HEK293 (cell line): Measurements from ENCODE around the gene DIDO1.

ENCODE experiments used
- CTCF ChIA-PET: fragments of 350-600 bp; formaldehyde crosslinking; extraction: SDS; loops from one replicate; lab custom pipeline; 2021; ENCODE audit warnings: antibody characterized with exemption; lab: Yijun Ruan, JAX
- POLR2A ChIA-PET: fragments of 300-600 bp; formaldehyde crosslinking; extraction: SDS; loops from one replicate; lab custom pipeline; 2020; ENCODE audit warnings: antibody characterized with exemption, inconsistent platforms; lab: Yijun Ruan, JAX
- H3K27ac ChIP-seq: fragments of 200-500 bp; sonication (Bioruptor generic); 2 replicates; pipeline ENCODE4 v1.5.1; 2014; ENCODE audit warnings: low read depth, low read length, control low read depth, inconsistent platforms; ENCODE audit errors: extremely low read depth
- H3K36me3 ChIP-seq, 2 experiments: fragments of 200-500 bp in 1 of 2; sonication (Bioruptor generic) in 1 of 2; 1 replicate in 1 of 2; 2 replicates in 1 of 2; pipeline ENCODE4 v1.5.1; 2014 to 2017; ENCODE audit warnings: inconsistent platforms in 2 of 2, low read length in 2 of 2; ENCODE audit not compliant: control insufficient read depth in 2 of 2, insufficient read depth in 1 of 2
- H3K4me1 ChIP-seq: fragments of 200-500 bp; sonication (Bioruptor generic); 2 replicates; pipeline ENCODE4 v1.5.1; 2014; ENCODE audit warnings: mild to moderate bottlenecking, low read length, inconsistent platforms; ENCODE audit not compliant: control insufficient read depth, insufficient read depth
- H3K4me3 ChIP-seq: 2 replicates; pipeline ENCODE4 v1.5.1; 2011; ENCODE audit warnings: low read depth, mild to moderate bottlenecking, control low read depth, low read length, moderate library complexity
- H3K9me3 ChIP-seq: fragments of 200-500 bp; sonication (Bioruptor generic); 2 replicates; pipeline ENCODE4 v1.5.1; 2014; ENCODE audit warnings: low read depth, low read length, inconsistent platforms; ENCODE audit not compliant: control insufficient read depth, insufficient read depth
- HOXC10 ChIP-seq: sonication (generic); formaldehyde crosslinking; IDR thresholded peaks from 2 replicates; pipeline ENCODE4 v1.8.1; 2023; ENCODE audit warnings: mild to moderate bottlenecking, missing genetic modification reagents
- KLF8 ChIP-seq: fragments of 450-650 bp; formaldehyde crosslinking; IDR thresholded peaks from 2 replicates; pipeline ENCODE4 v1.5.1; 2016; ENCODE audit warnings: missing biosample characterization, missing genetic modification characterization
- MZF1 ChIP-seq: fragments of 450-650 bp; formaldehyde crosslinking; IDR thresholded peaks from 2 replicates; pipeline ENCODE4 v1.5.1; 2017; ENCODE audit warnings: missing biosample characterization, missing genetic modification characterization, borderline replicate concordance
- PRDM4 ChIP-seq: fragments of 450-650 bp; formaldehyde crosslinking; IDR thresholded peaks from 2 replicates; pipeline ENCODE4 v1.5.1; 2017; ENCODE audit warnings: missing biosample characterization, missing genetic modification characterization
- SP3 ChIP-seq: fragments of 450-650 bp; formaldehyde crosslinking; IDR thresholded peaks from 2 replicates; pipeline ENCODE4 v1.5.1; 2016; ENCODE audit warnings: missing biosample characterization, missing genetic modification characterization
- ZBTB44 ChIP-seq: fragments of 450-650 bp; IDR thresholded peaks from 2 replicates; pipeline ENCODE4 v1.5.1; 2018; ENCODE audit warnings: missing biosample characterization, mild to moderate bottlenecking, missing genetic modification characterization
- ZBTB49 ChIP-seq: fragments of 450-650 bp; formaldehyde crosslinking; IDR thresholded peaks from 2 replicates; pipeline ENCODE4 v1.5.1; 2016; ENCODE audit warnings: missing biosample characterization, missing genetic modification characterization, low read depth
- ZNF140 ChIP-seq: fragments of 450-650 bp; formaldehyde crosslinking; IDR thresholded peaks from 2 replicates; pipeline ENCODE4 v1.5.1; 2016; ENCODE audit warnings: missing biosample characterization, missing genetic modification characterization
- ZNF157 ChIP-seq: fragments of 450-650 bp; formaldehyde crosslinking; IDR thresholded peaks from 2 replicates; pipeline ENCODE4 v1.5.1; 2016; ENCODE audit warnings: missing biosample characterization, missing genetic modification characterization
- ZNF169 ChIP-seq: fragments of 450-650 bp; formaldehyde crosslinking; IDR thresholded peaks from 2 replicates; pipeline ENCODE4 v1.5.1; 2016; ENCODE audit warnings: missing biosample characterization, missing genetic modification characterization
- ZNF214 ChIP-seq: fragments of 450-650 bp; formaldehyde crosslinking; IDR thresholded peaks from 2 replicates; pipeline ENCODE4 v1.5.1; 2017; ENCODE audit warnings: missing biosample characterization, mild to moderate bottlenecking, missing genetic modification characterization, borderline replicate concordance
- ZNF23 ChIP-seq: fragments of 450-650 bp; formaldehyde crosslinking; IDR thresholded peaks from 2 replicates; pipeline ENCODE4 v1.5.1; 2016; ENCODE audit warnings: missing biosample characterization, missing genetic modification characterization, borderline replicate concordance
- ZNF248 ChIP-seq: fragments of 450-650 bp; formaldehyde crosslinking; IDR thresholded peaks from 2 replicates; pipeline ENCODE4 v1.5.1; 2017; ENCODE audit warnings: missing biosample characterization, missing genetic modification characterization
- ZNF26 ChIP-seq: fragments of 450-650 bp; formaldehyde crosslinking; IDR thresholded peaks from 2 replicates; pipeline ENCODE4 v1.5.1; 2016; ENCODE audit warnings: missing biosample characterization, missing genetic modification characterization
- ZNF37A ChIP-seq: fragments of 450-650 bp; IDR thresholded peaks from 2 replicates; pipeline ENCODE4 v1.5.1; 2018; ENCODE audit warnings: missing biosample characterization, missing genetic modification characterization
- ZNF555 ChIP-seq: fragments of 450-650 bp; formaldehyde crosslinking; conservative IDR thresholded peaks from 2 replicates; pipeline ENCODE4 v1.5.1; 2017; ENCODE audit warnings: missing biosample characterization, mild to moderate bottlenecking, missing genetic modification characterization, inconsistent platforms
- ZNF560 ChIP-seq: fragments of 450-650 bp; formaldehyde crosslinking; IDR thresholded peaks from 2 replicates; pipeline ENCODE4 v1.5.1; 2017; ENCODE audit warnings: missing biosample characterization, missing genetic modification characterization, borderline replicate concordance
- ZNF621 ChIP-seq: fragments of 450-650 bp; formaldehyde crosslinking; IDR thresholded peaks from 2 replicates; pipeline ENCODE4 v1.5.1; 2017; ENCODE audit warnings: missing biosample characterization, missing genetic modification characterization
- ZNF660 ChIP-seq: fragments of 450-650 bp; IDR thresholded peaks from 2 replicates; pipeline ENCODE4 v1.5.1; 2018; ENCODE audit warnings: missing biosample characterization, mild to moderate bottlenecking, missing genetic modification characterization
- ZNF785 ChIP-seq: fragments of 450-650 bp; formaldehyde crosslinking; IDR thresholded peaks from 2 replicates; pipeline ENCODE4 v1.5.1; 2016; ENCODE audit warnings: missing biosample characterization, missing genetic modification characterization
- TF ChIP-seq, protein P1 (sequence below): fragments of 450-650 bp; formaldehyde crosslinking; IDR thresholded peaks from 2 replicates; pipeline ENCODE4 v1.5.1; 2016; ENCODE audit warnings: missing biosample characterization, missing genetic modification characterization, borderline replicate concordance

DIDO1 gene

GRCh38 chr20:62898093-62898964 lies 28.0 kb downstream of the DIDO1 start (continued):
- TF ChIP-seq ZNF785 (tag by site-specific recombination) (no peak), MZF1 (tag by site-specific recombination) (no peak), ZNF621 (no peak), ZBTB44 (no peak), KLF8 (tag by site-specific recombination) (no peak), ZNF140 (no peak), ZNF660 (tag by site-specific recombination) (no peak)

DNA sequence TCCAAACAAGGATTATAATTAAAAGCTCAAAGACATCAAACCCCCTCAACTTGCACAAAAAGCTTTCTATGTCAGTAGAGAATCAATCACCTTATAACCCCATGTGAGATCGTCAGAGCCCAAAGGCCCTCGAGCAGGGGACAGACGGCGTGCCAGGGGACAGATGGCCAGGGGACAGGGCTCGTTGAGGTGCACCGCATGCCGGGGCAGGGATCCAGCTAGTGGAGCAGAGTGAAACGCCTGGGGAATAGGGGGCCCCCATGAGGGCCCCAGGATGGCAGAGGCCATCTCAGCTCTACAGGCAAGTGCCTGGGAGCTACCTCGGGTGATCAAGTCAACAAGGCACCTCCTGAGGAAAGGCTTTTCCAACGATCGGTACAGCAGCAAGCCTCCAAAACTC lies 28.6 kb downstream of the DIDO1 start:
- Histone ChIP-seq H3K4me3 (no peak overlapping the region), H3K27ac (no peak overlapping the region), H3K36me3 (peaks cover 5 to 68% of the 10 kb centered on the region in 2 experiments; a peak in 2 of 3 replicates), H3K9me3 (no peaks in the 10 kb centered on the region), H3K4me1 (no peaks in the 10 kb centered on the region; the same call in 1 of the 2 replicates)
- POLR2A ChIA-PET: interaction anchor here (0.9 to 1.6 kb wide), 2 partner anchors 10 to 11 kb away, joined by 3 to 4 read pairs; no protein-coding TSS in a partner anchor
- CTCF ChIA-PET: interaction anchor here (0.5 to 3.3 kb wide), 6 partner anchors 10 to 282 kb away, joined by 3 to 15 read pairs (median 3); no protein-coding TSS in a partner anchor
- no peak for TF ChIP-seq PRDM4 (tag by site-specific recombination)
- TF ChIP-seq ZNF26 (tag by site-specific recombination): no peak
- no peak for TF ChIP-seq ZNF555
- no peak for TF ChIP-seq ZNF157 (tag by site-specific recombination)
- no peak for TF ChIP-seq ZNF140
- no peak for TF ChIP-seq ZNF169 (tag by site-specific recombination)
- TF ChIP-seq HOXC10 (CRISPR knock-in tag): no peak
- no peak for TF ChIP-seq SP3
- no peak for TF ChIP-seq ZNF23 (tag by site-specific recombination)
- no peak for TF ChIP-seq ZNF37A (tag by site-specific recombination)
- TF ChIP-seq ZNF560 (tag by site-specific recombination): no peak
- TF ChIP-seq, protein P1, sequence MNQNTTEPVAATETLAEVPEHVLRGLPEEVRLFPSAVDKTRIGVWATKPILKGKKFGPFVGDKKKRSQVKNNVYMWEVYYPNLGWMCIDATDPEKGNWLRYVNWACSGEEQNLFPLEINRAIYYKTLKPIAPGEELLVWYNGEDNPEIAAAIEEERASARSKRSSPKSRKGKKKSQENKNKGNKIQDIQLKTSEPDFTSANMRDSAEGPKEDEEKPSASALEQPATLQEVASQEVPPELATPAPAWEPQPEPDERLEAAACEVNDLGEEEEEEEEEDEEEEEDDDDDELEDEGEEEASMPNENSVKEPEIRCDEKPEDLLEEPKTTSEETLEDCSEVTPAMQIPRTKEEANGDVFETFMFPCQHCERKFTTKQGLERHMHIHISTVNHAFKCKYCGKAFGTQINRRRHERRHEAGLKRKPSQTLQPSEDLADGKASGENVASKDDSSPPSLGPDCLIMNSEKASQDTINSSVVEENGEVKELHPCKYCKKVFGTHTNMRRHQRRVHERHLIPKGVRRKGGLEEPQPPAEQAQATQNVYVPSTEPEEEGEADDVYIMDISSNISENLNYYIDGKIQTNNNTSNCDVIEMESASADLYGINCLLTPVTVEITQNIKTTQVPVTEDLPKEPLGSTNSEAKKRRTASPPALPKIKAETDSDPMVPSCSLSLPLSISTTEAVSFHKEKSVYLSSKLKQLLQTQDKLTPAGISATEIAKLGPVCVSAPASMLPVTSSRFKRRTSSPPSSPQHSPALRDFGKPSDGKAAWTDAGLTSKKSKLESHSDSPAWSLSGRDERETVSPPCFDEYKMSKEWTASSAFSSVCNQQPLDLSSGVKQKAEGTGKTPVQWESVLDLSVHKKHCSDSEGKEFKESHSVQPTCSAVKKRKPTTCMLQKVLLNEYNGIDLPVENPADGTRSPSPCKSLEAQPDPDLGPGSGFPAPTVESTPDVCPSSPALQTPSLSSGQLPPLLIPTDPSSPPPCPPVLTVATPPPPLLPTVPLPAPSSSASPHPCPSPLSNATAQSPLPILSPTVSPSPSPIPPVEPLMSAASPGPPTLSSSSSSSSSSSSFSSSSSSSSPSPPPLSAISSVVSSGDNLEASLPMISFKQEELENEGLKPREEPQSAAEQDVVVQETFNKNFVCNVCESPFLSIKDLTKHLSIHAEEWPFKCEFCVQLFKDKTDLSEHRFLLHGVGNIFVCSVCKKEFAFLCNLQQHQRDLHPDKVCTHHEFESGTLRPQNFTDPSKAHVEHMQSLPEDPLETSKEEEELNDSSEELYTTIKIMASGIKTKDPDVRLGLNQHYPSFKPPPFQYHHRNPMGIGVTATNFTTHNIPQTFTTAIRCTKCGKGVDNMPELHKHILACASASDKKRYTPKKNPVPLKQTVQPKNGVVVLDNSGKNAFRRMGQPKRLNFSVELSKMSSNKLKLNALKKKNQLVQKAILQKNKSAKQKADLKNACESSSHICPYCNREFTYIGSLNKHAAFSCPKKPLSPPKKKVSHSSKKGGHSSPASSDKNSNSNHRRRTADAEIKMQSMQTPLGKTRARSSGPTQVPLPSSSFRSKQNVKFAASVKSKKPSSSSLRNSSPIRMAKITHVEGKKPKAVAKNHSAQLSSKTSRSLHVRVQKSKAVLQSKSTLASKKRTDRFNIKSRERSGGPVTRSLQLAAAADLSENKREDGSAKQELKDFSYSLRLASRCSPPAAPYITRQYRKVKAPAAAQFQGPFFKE: no peak
- TF ChIP-seq ZBTB49: no peak
- TF ChIP-seq ZNF248 (tag by site-specific recombination): no peak
- TF ChIP-seq ZNF214 (tag by site-specific recombination): no peak
